HepG2 (cell line): ENCODE data around the gene ADIPOR2. TPM values are rescaled to one million over a fixed set of nuclear protein-coding genes. Genes with fewer than 3 reads are reported as not detected.

ENCODE experiments used
- CEBPB ChIP-seq: IDR thresholded peaks from 2 replicates; pipeline ENCODE4 v1.6.1; 2011; ENCODE audit warnings: low read depth, low read length, improper control_type of control experiment, borderline replicate concordance
- ELF1 ChIP-seq: sonication (generic); formaldehyde crosslinking; IDR thresholded peaks from 2 replicates; pipeline ENCODE4 v1.4.0; 2020; ENCODE audit warnings: missing genetic modification reagents
- GPN1 ChIP-seq: sonication (generic); formaldehyde crosslinking; IDR thresholded peaks from 2 replicates; pipeline ENCODE4 v1.5.1; 2020; ENCODE audit warnings: missing genetic modification reagents, borderline replicate concordance
- HINFP ChIP-seq: sonication (generic); formaldehyde crosslinking; IDR thresholded peaks from 2 replicates; pipeline ENCODE4 v1.4.0; 2020; ENCODE audit warnings: low read depth, mild to moderate bottlenecking, missing genetic modification reagents
- NPAS2 ChIP-seq: sonication (generic); formaldehyde crosslinking; IDR thresholded peaks from 2 replicates; pipeline ENCODE4 v1.8.0; 2022; ENCODE audit warnings: mild to moderate bottlenecking, missing genetic modification reagents, borderline replicate concordance
- SALL1 ChIP-seq: sonication (generic); formaldehyde crosslinking; IDR thresholded peaks from 2 replicates; pipeline ENCODE4 v1.8.0; 2022; ENCODE audit warnings: mild to moderate bottlenecking, missing genetic modification reagents
- TCF12 ChIP-seq, 2 experiments: fragments of 450-650 bp in 1 of 2; sonication (generic) in 1 of 2; formaldehyde crosslinking in 1 of 2; IDR thresholded peaks; 2 replicates each; pipeline versions ENCODE4 v1.6.1 to v1.8.0; 2017 to 2022; ENCODE audit warnings: antibody characterized with exemption in 1 of 2, mild to moderate bottlenecking in 1 of 2, missing genetic modification reagents in 1 of 2, moderate library complexity in 1 of 2
- ZNF609 ChIP-seq: sonication (generic); formaldehyde crosslinking; IDR thresholded peaks from 2 replicates; pipeline ENCODE4 v1.4.0; 2020; ENCODE audit warnings: mild to moderate bottlenecking, missing genetic modification reagents, borderline replicate concordance
- ZNF629 ChIP-seq: sonication (generic); formaldehyde crosslinking; conservative IDR thresholded peaks from 2 replicates; pipeline ENCODE4 v1.5.0; 2020; ENCODE audit warnings: missing genetic modification reagents
- ZNF646 ChIP-seq: sonication (generic); formaldehyde crosslinking; IDR thresholded peaks from 2 replicates; pipeline ENCODE4 v1.9.0; 2021; ENCODE audit warnings: mild to moderate bottlenecking, missing genetic modification reagents
- ZNF678 ChIP-seq: sonication (generic); formaldehyde crosslinking; IDR thresholded peaks from 2 replicates; pipeline ENCODE4 v1.4.0; 2020; ENCODE audit warnings: mild to moderate bottlenecking, missing genetic modification reagents
- polyA plus RNA-seq, 8 experiments: library from polyadenylated mRNA; depleted of rRNA in 3 of 8; stranded (reverse) in 7 of 8; unstranded in 1 of 8; fragments of >200 nt; fragmentation: Illumina TruSeq in 4 of 8; extraction: Trizol in 4 of 8; gene quantifications; 2 replicates each; pipeline versions ENCODE4 v1.2.1 to v1.2.3, GENCODE V29; 2011 to 2016; ENCODE audit warnings: low read depth in 4 of 8, missing spikeins in 1 of 8, mixed read lengths in 1 of 8; ENCODE audit not compliant: insufficient read depth in 1 of 8
- total RNA-seq, 5 experiments: library from RNA; depleted of rRNA; stranded (reverse); fragments of >200 nt; fragmentation: Illumina TruSeq; extraction: Trizol; gene quantifications; 2 replicates each; pipeline ENCODE4 v1.2.3, GENCODE V29; 2016; ENCODE audit warnings: low read depth in 1 of 5

Gene ADIPOR2
- total and polyA plus RNA-seq, 2 of the 13 experiments (the other 11 are each of a cell fraction or from before 2014, with no cell fraction given) = 35.2 to 52.2 TPM

- TF ChIP-seq ZNF678 (CRISPR knock-in tag) = no peak
- peak; percentile 78; the same call in 1 of the 2 replicates for TF ChIP-seq CEBPB
- TF ChIP-seq ELF1 (CRISPR knock-in tag) = no peak
- TF ChIP-seq TCF12 (IDR thresholded peaks at IDR 0.05) = no peak
- no peak for TF ChIP-seq TCF12 (CRISPR knock-in tag; IDR thresholded peaks at IDR 0.05)
- TF ChIP-seq ZNF629 = no peak
- peak; percentile 73; the same call in 1 of the 2 replicates for TF ChIP-seq ZNF609
- peak; percentile 60 for TF ChIP-seq SALL1 (CRISPR knock-in tag)
- TF ChIP-seq HINFP (CRISPR knock-in tag) = no peak
- no peak for TF ChIP-seq NPAS2 (CRISPR knock-in tag)
- TF ChIP-seq GPN1 (CRISPR knock-in tag) = no peak
- peak; percentile 24; the same call in 1 of the 2 replicates for TF ChIP-seq ZNF646 (CRISPR knock-in tag)
Measured at GRCh38 chr12:1815814-1816729, 125.2 kb downstream of the ADIPOR2 start (continued).
